ENCODE results near the gene RORB. TPM values are rescaled to one million over a fixed set of nuclear protein-coding genes. Genes with fewer than 3 reads are reported as not detected.

RORB gene
- total and polyA plus RNA-seq, 4 experiments from 2014 or later, result not detected

- Mint-ChIP-seq H3K36me3 (no peaks in the 10 kb centered on the region), H3K4me1 (no peaks in the 10 kb centered on the region), H3K27me3 (peaks cover 3 to 4% of the 10 kb centered on the region in 2 donors), H3K27ac (no peak overlapping the region), H3K9me3 (no peaks in the 10 kb centered on the region), H3K4me3 (no peak overlapping the region)
- Histone ChIP-seq H3K9me3 (ENCODE audit: control insufficient read depth in 1 of 2, low read length in 2 of 2) (no peaks in the 10 kb centered on the region), H3K36me3 (ENCODE audit: insufficient read depth, low read length) (no peaks in the 10 kb centered on the region), H3K4me3 (ENCODE audit: low read length in 2 of 2) (no peak overlapping the region), H3K27me3 (ENCODE audit: insufficient read depth, low read length) (no peaks in the 10 kb centered on the region), H3K4me1 (ENCODE audit: insufficient read depth, low read length) (no peaks in the 10 kb centered on the region), H3K27ac (ENCODE audit: low read depth, low read length) (no peak overlapping the region)
- ChIA-PET POLR2A (ENCODE audit: partially characterized antibody) (no interaction called here), CTCF (ENCODE audit: partially characterized antibody) (no interaction called here)
- intact Hi-C loops (cut with micrococcal nuclease), result no loop called here
- no peak for DNase-seq
Measured at GRCh38 chr9:74719306-74719705, 222.2 kb downstream of the RORB start.

DNA sequence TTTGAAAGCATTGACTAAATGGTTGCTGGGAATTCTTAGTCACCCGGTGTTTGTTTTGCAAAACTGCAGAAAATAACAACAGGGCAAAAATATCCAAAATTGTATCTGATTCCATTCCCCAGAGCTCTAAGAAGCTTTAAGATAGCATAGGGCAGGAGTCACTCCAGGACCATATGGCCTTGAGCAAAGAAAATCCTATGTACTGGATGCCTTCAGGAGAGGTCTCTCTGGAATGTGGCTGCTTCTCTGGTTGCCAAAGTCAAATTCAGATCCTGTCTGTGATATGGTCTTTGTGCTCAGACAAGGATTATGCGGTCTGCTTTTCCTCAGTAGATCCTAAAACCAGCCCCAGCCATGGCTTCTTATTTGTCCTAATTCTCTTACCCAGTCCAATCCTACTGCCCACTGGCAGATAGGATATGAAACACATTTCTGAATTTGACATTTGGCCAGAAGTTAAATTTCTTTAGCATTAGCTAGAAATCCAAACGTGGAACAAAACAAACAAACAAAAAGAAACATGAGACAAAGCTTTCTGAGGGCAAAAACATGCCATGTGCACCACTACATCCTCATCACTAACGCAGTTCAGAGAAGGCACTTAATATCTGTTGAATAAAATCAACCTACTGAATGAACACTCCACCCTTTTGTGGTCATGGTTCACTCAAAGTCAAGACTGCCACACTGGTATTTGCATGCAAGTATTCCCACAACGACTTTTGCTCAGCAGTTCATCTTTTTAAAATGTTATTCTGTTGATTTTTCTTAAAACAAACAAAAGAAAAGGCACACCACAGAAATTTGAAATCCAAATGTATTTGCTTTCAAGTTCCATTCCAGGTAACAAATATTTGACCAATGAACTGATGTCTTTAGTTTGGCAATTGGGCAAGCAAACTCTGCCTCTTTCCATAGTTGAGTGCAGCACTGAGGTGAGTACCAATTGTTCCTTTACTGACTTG, 224.8 kb downstream of the RORB start:
- Histone ChIP-seq H3K36me3 (ENCODE audit: insufficient read depth, low read length) (no peaks in the 10 kb centered on the region), H3K9me3 (ENCODE audit: control insufficient read depth in 1 of 2, low read length in 2 of 2) (no peaks in the 10 kb centered on the region), H3K4me1 (ENCODE audit: insufficient read depth, low read length) (no peaks in the 10 kb centered on the region), H3K27me3 (ENCODE audit: insufficient read depth, low read length) (no peaks in the 10 kb centered on the region), H3K4me3 (ENCODE audit: low read length in 2 of 2) (no peak overlapping the region), H3K27ac (ENCODE audit: low read depth, low read length) (no peak overlapping the region)
- Mint-ChIP-seq H3K9me3 (peaks cover 0 to 2% (median 0%) of the 10 kb centered on the region in 8 donors), H3K27me3 (peaks cover 4% of the 10 kb centered on the region in 2 donors), H3K36me3 (no peaks in the 10 kb centered on the region), H3K27ac (no peak overlapping the region), H3K4me1 (no peaks in the 10 kb centered on the region), H3K4me3 (no peak overlapping the region)
- intact Hi-C loops (cut with micrococcal nuclease), result no loop called here
- ChIA-PET CTCF (ENCODE audit: partially characterized antibody) (no interaction called here), POLR2A (ENCODE audit: partially characterized antibody) (interaction anchor here (1.0 kb wide), 1 partner anchor 8 kb away, joined by 3 read pairs; no protein-coding TSS in a partner anchor)
- DNase-seq, result no peak

DNA sequence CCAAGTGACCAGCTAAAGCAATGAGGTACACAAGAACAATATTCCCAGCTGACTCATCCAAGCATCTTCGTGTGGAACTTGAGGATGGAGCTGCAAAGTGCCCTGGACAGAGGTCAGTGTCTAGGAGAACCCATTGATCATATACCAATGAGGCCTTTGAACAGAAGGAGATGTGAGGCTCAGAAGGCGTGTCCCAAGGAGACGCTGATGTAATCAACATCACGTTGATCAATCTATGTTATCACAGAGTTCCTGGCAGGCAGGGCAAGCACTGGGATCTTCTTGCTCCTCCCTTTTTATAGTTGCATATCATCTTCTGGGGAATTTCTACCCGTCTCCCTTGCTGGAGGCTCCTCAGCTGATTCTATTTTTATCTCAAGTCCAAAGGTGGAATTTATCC, 227.2 kb downstream of the RORB start:
- CTCF ChIA-PET (ENCODE audit: partially characterized antibody), result no interaction called here
- Mint-ChIP-seq H3K27me3 (peaks cover 2 to 7% of the 10 kb centered on the region in 2 donors), H3K4me3 (no peak overlapping the region)

DNA sequence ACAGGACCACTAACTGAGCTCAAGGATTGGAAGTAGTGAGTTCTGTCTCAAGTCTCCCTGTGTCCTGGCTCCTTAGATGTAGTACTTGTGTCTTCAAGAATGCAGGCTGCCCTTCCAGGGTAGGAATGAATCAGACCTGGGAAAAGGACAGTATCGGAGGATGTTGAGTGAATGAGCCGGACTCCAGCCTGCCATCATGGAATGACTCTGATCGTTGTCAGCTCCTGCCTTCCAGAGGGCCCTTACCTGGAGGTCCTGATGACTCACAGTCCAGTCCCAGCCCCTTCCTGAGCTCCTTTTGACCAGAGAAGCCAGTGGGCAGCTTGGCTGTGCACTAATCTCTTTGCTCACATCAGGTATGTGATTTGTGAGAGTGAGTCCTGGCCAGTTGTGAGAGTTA, 229.4 kb downstream of the RORB start:
- peaks cover 0 to 2% (median 0%) of the 10 kb centered on the region in 8 donors for H3K9me3 Mint-ChIP-seq
- Histone ChIP-seq H3K27ac (ENCODE audit: low read depth, low read length) (no peak overlapping the region), H3K4me3 (ENCODE audit: low read length in 2 of 2) (no peak overlapping the region), H3K4me1 (ENCODE audit: insufficient read depth, low read length) (no peaks in the 10 kb centered on the region), H3K27me3 (ENCODE audit: insufficient read depth, low read length) (no peaks in the 10 kb centered on the region), H3K9me3 (ENCODE audit: control insufficient read depth in 1 of 2, low read length in 2 of 2) (no peaks in the 10 kb centered on the region), H3K36me3 (ENCODE audit: insufficient read depth, low read length) (no peaks in the 10 kb centered on the region)
- no peak overlapping the region for H3K27ac Mint-ChIP-seq
- H3K27me3 Mint-ChIP-seq, result peaks cover 2 to 7% of the 10 kb centered on the region in 2 donors
- no peaks in the 10 kb centered on the region for H3K36me3 Mint-ChIP-seq
- ChIA-PET POLR2A (ENCODE audit: partially characterized antibody) (no interaction called here), CTCF (ENCODE audit: partially characterized antibody) (no interaction called here)
- DNase-seq, result no peak
- intact Hi-C loops (cut with micrococcal nuclease), result no loop called here
- peaks cover 0 to 3% (median 1%) of the 10 kb centered on the region in 4 donors for H3K4me1 Mint-ChIP-seq
- H3K4me3 Mint-ChIP-seq, result no peak overlapping the region

More for the DNA sequence above, 227.2 kb downstream of the RORB start:
- intact Hi-C loops (cut with micrococcal nuclease), result no loop called here
- DNase-seq, result no peak
- Mint-ChIP-seq H3K27ac (no peak overlapping the region), H3K36me3 (no peaks in the 10 kb centered on the region), H3K4me1 (peaks cover 0 to 3% (median 1%) of the 10 kb centered on the region in 4 donors), H3K9me3 (peaks cover 0 to 2% (median 0%) of the 10 kb centered on the region in 8 donors)
- Histone ChIP-seq H3K36me3 (ENCODE audit: insufficient read depth, low read length) (no peaks in the 10 kb centered on the region), H3K27me3 (ENCODE audit: insufficient read depth, low read length) (no peaks in the 10 kb centered on the region), H3K27ac (ENCODE audit: low read depth, low read length) (no peak overlapping the region), H3K9me3 (ENCODE audit: control insufficient read depth in 1 of 2, low read length in 2 of 2) (no peaks in the 10 kb centered on the region), H3K4me1 (ENCODE audit: insufficient read depth, low read length) (no peaks in the 10 kb centered on the region), H3K4me3 (ENCODE audit: low read length in 2 of 2) (no peak overlapping the region)
- POLR2A ChIA-PET (ENCODE audit: partially characterized antibody), result no interaction called here

DNA sequence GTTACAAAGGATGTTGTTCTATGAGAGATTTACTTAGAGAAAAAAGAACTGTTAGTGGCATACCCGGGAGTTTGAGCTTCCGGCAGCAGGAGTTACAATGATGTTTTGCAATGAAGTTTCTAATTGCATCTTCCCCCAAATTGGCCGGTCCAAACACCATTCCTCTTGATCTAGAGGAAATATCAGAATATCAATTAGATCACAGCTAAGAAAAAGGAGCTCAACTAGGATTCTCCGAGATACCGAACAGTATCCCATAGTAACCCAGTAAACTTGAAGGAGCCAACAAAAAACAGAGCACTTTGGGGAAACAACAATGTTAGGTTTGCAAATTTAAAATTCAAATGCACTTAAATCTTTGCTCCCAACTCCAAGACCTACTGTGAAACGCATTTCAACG, 231.0 kb downstream of the RORB start:
- Histone ChIP-seq H3K27ac (ENCODE audit: low read depth, low read length) (no peak overlapping the region), H3K4me3 (ENCODE audit: low read length in 2 of 2) (no peak overlapping the region), H3K4me1 (ENCODE audit: insufficient read depth, low read length) (no peaks in the 10 kb centered on the region), H3K9me3 (ENCODE audit: control insufficient read depth in 1 of 2, low read length in 2 of 2) (no peaks in the 10 kb centered on the region), H3K27me3 (ENCODE audit: insufficient read depth, low read length) (no peaks in the 10 kb centered on the region), H3K36me3 (ENCODE audit: insufficient read depth, low read length) (no peaks in the 10 kb centered on the region)
- no peaks in the 10 kb centered on the region for H3K36me3 Mint-ChIP-seq
- no peak overlapping the region for H3K27ac Mint-ChIP-seq
- DNase-seq, result no peak
- peaks cover 2 to 8% of the 10 kb centered on the region in 2 donors for H3K27me3 Mint-ChIP-seq
- intact Hi-C loops (cut with micrococcal nuclease), result no loop called here
- H3K9me3 Mint-ChIP-seq, result peaks cover 0 to 2% (median 0%) of the 10 kb centered on the region in 8 donors
- peaks cover 0 to 3% (median 1%) of the 10 kb centered on the region in 4 donors for H3K4me1 Mint-ChIP-seq
- ChIA-PET CTCF (ENCODE audit: partially characterized antibody) (interaction anchor here (2.1 kb wide), 1 partner anchor 15 kb away, joined by 6 read pairs; no protein-coding TSS in a partner anchor), POLR2A (ENCODE audit: partially characterized antibody) (no interaction called here)
- H3K4me3 Mint-ChIP-seq, result no peak overlapping the region

DNA sequence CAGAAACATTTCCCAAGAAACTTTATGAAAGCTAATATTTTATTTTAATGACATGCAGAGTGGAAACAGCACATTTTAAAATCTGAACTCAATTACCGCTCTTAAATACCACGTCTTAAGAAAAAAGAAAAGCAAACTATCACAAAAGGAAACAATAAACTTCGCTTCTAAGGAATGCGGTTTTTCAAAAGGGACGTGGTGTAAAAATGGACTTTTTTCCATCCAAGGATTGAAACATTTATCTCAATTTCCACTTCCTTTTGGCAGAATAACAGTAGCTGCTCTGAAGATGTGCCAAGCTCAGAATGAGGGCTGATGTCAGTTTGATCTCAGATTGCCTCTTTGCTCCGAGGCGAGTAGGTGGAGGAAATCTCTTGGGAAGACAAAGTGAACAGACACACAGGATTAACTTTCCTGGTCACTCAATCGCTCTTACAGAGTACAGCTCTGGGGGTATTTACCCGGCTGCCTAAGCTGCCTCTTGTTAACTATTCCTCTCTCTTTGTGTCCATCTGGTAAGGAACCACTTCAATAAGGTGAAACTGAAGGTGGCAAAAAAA, 232.1 kb downstream of the RORB start:
- POLR2A ChIA-PET (ENCODE audit: partially characterized antibody), result no interaction called here
- Mint-ChIP-seq H3K4me3 (no peak overlapping the region), H3K27ac (no peak overlapping the region), H3K36me3 (no peaks in the 10 kb centered on the region), H3K9me3 (peaks cover 0 to 2% (median 0%) of the 10 kb centered on the region in 8 donors), H3K4me1 (peaks cover 0 to 3% (median 1%) of the 10 kb centered on the region in 4 donors), H3K27me3 (peaks cover 2 to 8% of the 10 kb centered on the region in 2 donors)
- Histone ChIP-seq H3K27me3 (ENCODE audit: insufficient read depth, low read length) (no peaks in the 10 kb centered on the region), H3K4me3 (ENCODE audit: low read length in 2 of 2) (no peak overlapping the region), H3K9me3 (ENCODE audit: control insufficient read depth in 1 of 2, low read length in 2 of 2) (no peaks in the 10 kb centered on the region), H3K27ac (ENCODE audit: low read depth, low read length) (no peak overlapping the region), H3K4me1 (ENCODE audit: insufficient read depth, low read length) (no peaks in the 10 kb centered on the region), H3K36me3 (ENCODE audit: insufficient read depth, low read length) (no peaks in the 10 kb centered on the region)
- CTCF ChIA-PET (ENCODE audit: partially characterized antibody), result interaction anchor here (2.1 kb wide), 1 partner anchor 14 kb away, joined by 6 read pairs; no protein-coding TSS in a partner anchor
- DNase-seq, result no peak
- intact Hi-C loops (cut with micrococcal nuclease), result no loop called here

DNA sequence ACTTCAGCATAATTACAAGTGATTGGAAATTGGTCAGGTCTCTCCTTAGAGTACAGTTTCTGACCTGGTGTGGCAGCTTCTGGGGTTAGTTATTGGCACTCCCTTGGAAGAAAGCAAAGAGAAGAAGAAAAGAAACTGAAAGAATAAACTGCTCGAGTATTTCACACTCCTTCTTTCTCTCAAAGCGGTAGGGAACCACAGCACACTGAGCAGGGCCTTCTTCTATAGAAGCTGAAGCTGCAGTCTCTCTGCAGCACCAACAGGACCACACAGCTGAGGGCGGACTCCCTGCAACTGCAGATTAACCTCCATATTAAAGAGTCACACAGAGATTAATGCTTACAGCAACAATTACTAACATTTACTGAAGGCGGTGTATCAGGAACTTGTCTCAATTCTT, 238.6 kb downstream of the RORB start:
- H3K9me3 ChIP-seq (ENCODE audit: control insufficient read depth in 1 of 2, low read length in 2 of 2), result no peaks in the 10 kb centered on the region
- no peaks in the 10 kb centered on the region for H3K36me3 ChIP-seq (ENCODE audit: insufficient read depth, low read length)
- DNase-seq, result no peak
- Mint-ChIP-seq H3K4me1 (no peaks in the 10 kb centered on the region), H3K4me3 (no peak overlapping the region), H3K36me3 (no peaks in the 10 kb centered on the region), H3K27me3 (peaks cover 1 to 3% of the 10 kb centered on the region in 2 donors), H3K9me3 (no peaks in the 10 kb centered on the region), H3K27ac (no peak overlapping the region)
- H3K27ac ChIP-seq (ENCODE audit: low read depth, low read length), result no peak overlapping the region
- H3K27me3 ChIP-seq (ENCODE audit: insufficient read depth, low read length), result no peaks in the 10 kb centered on the region
- ChIA-PET CTCF (ENCODE audit: partially characterized antibody) (no interaction called here), POLR2A (ENCODE audit: partially characterized antibody) (no interaction called here)
- intact Hi-C loops (cut with micrococcal nuclease), result no loop called here
- H3K4me3 ChIP-seq (ENCODE audit: low read length in 2 of 2), result no peak overlapping the region
- no peaks in the 10 kb centered on the region for H3K4me1 ChIP-seq (ENCODE audit: insufficient read depth, low read length)
